NCI-H526 treated with DMSO at 0.1 percent for 48 hours (cell line): ENCODE measurements around the gene PPFIA1.

Source experiments
- DNase-seq: peaks from one replicate; lab custom pipeline; 2025; lab: John Stamatoyannopoulos, UW

Gene PPFIA1

DNA sequence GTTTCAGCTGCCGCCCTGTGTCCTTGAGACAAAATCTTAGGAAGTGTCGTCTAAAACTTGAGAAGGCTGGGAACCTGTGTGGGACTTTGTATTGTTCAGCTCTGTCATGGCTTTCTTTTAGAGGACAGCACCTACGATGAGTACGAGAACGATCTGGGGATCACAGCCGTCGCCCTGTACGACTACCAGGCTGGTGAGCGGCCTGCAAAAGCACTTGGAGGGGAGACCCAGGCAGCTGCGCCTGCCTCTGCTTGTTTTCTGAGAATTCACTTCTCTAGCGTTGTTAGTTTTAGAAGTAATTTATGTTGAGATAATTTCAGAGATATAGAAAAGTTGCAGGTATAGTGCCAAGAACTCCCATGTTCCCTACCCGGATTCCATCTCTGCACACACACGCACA is 163.0 kb downstream of the PPFIA1 start:
- no peak for DNase-seq
